Activated CD4-positive, alpha-beta T cell treated with anti-CD3 and anti-CD28 coated beads, Interleukin-2, amount 50 U/mL, for 24 hours (primary cell): ENCODE results near the gene DDX1.
"Not testable (repeated sequence)": the region's sequence is repeated elsewhere in the genome, so short reads cannot be mapped to it uniquely, and the experiment has no call there.

Source experiments
- DNase-seq, 2 donors: peaks; one replicate each; pipeline ENCODE4 v3.0.0-alpha.2; 2020; ENCODE audit warnings: low read depth in 1 of 2, low spot score in 1 of 2

Gene DDX1

DNA sequence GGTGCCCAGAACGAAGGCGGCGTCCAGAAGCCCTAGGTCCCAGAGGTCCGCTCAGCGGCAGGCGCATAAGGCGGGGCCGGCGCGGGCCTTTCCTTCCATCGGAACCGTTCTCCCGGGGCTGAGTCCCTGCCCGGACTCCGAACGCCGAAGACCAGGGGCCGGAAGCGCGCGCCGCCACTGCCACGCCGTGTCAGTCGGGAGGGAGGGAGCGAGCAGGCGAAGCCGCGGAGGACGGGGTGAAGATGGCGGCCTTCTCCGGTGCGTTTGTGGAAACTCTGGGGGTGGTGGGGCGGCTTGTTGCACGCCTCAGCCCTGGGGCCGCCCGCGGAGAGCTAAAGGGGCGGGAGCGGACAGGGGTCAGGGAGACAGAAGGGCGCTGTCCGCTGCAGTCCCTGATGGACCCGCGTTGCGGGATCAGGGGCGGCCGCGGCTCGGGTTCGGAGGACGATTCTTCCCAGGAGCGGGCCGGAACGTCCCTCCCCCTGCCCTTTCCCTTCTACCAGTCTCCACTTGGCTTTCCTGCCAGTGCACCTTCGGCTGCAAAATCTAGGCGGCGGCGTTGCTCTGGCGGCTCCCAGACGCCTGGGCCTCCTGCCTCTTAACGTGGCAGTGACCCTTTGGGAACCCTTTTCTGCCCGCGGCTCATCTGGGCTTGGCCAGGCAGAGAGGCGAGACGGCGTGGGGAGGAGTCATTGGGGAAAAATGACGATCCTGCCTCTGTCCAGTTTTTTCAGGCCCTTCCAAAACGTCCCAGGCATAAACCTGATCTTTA, at the start of gene DDX1:
DDX1 (plus strand) TSS at position 177 of the 772 bp plus-strand sequence; CDS start at position 243, 66 bp downstream.
- peak; percentile 82 to 83 for DNase-seq

DNA sequence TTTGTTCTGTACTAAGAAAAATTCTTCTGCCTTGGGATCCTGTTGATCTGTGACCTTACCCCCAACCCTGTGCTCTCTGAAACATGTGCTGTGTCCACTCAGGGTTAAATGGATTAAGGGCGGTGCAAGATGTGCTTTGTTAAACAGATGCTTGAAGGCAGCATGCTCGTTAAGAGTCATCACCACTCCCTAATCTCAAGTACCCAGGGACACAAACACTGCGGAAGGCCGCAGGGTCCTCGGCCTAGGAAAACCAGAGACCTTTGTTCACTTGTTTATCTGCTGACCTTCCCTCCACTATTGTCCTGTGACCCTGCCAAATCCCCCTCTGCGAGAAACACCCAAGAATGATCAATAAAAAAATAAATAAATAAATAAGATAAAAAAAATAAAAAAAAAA, 49.4 kb upstream of the DDX1 start:
- DNase-seq: not testable (repeated sequence)

DNA sequence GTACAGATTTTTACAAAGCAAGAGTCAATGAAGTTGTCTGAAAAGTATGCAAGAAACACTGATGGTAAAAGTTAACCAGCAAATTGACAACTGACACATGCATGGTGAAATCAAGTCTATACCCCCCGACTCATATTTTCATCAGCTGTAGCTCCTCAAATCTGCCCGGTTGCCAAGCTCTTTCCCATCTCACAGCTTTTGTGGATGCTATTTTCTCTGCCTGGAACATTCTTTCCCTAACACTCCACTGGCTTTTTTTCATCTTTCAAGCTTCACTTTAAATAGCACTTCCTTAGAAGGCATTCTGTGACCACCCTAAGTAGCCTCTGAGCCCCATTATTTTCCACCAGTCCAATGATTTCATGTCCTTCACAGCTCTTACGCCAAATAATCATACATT, 48.6 kb upstream of the DDX1 start:
- DNase-seq: no peak

DNA sequence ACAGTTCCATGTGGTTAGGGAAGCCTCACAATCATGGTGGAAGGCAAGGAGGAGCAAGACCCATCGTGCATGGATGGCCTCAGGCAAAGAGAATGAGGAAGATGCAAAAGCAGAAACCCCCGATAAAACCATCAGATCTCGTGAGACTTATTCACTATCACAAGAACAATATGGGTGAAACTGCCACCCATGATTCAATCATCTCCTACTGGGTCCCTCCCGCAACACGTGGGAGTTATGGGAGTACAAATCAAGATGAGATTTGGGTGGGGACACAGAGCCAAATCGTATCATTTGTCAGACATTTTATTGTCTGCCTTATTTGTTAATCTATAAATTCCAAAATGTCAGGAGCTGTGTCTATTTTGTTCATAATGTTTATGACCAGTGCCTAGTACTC, 48.1 kb upstream of the DDX1 start:
- DNase-seq: no peak

DNA sequence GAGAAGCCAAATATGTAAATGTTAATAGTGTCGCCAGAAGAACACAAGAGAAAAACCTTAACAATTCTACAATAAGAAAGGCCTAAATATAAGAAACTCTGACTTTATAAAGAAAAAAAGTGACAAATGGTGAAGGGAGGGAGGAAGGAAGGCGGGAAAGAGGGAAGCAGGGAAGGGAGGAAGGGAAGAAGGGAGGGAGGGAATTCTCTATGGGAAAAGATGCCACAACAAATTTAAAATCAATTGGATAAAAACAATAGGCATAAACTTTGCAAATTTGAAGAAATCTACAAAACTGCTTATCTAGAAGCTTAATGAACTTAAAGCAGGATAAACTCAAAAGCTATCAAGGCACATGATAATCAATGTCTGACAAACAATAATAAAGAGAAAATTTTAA, 47.4 kb upstream of the DDX1 start:
- no peak for DNase-seq

DNA sequence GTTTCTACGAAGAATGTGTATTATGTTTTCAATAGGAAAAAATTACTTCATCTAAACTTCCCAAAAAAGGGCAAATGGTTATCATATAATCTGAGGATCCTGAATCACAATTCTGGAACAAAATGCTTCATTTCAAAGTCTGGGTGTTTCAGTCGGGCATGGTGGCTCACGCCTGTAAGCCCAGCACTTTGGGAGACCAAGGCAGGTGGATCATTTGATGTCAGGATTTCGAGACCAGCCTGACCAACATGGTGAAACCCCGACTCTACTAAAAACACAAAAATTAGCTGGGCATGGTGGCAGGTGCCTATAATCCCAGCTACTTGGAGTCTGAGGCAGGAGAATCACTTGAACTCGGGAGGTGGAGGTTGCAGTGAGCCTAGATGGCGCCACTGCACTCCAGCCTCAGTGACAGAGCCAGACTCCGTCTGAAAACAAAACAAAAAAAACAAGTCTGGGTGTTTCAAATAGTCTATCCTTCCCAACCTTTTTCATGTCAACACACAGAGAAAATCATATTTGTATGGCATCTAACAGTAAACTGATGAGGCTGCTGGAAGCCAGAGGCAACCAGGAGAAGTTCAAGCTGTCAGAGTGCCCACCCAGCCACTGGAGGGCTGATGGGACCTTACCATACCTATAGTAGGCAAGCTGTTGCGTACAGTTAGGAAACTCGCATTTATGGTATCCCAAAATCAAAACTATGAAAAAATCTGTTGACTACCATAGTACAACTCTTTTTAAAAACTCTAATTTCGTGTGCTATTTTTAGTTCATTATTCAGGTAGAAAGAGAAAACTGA, 45.2 kb upstream of the DDX1 start:
- DNase-seq: no peak

DNA sequence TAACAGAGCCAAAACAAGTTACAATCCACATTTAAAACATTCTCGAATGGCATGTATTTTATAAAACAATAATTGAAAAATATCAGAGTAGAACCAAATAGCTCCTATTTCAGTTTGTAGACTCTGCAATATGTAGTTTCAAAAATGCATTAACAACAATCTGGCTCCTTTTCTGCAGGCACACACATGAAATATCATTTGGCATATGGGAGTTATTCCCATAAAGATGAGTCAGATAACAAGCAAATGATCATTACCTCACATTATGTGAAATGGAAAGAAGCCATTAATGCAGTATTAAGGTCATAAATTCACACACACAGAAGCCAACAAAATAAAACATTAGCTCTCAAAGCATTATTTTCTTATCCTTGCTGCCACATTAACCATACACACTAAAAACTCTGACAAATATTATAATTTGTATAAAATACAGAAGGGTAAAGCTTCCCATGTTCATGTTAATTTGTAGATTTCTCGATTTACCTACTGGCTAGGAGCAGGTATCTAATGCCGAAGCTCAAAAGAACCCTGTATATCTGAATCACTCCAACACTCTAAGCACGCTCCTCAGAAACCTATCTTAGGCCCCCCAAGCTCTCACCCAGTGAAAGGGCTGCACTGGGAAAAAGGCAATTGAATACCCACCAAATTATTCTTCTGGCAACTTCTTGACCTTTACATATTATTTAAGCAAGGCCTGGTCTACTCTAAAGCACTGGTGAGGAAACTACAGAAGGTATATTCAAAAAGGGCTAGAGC, 44.4 kb upstream of the DDX1 start:
- no peak for DNase-seq

DNA sequence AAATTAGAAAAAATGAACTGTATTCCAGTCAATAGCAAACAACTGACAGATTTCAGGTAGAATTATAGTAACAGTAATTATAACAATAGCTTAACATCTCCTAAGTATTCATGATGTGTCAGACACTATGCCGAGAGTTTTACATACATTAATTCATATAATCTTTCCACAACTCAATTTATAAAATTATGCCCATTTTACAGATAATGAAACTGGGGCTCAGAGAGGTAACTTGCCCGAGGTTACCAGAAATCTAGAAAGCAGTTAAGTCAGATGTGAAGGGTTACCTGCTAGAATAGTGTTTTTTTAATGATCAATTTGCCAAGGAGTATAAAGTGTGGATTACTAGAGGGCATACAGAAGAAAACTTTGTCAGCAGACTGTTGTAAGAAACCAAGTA, 42.7 kb upstream of the DDX1 start:
- DNase-seq: no peak

DNA sequence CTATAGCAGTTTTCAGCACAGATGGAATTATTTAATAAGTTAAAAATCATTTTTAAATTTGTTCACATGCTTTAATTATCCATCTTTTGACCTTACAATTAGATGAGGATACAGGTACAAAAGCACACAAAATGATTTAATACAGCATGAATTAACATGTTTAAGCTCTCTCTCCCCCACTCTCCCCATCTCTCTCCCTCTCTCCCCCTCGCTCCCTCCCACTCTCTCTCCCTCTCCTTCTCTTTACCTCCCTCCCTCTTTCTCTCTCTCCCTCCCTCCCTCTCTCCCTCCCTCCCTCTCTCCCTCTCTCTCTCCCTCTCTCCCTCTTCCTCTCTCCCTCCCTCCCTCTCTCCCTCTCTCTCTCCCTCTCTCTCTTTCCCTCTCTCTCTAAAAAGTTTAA, 38.1 kb upstream of the DDX1 start:
- no peak for DNase-seq

DNA sequence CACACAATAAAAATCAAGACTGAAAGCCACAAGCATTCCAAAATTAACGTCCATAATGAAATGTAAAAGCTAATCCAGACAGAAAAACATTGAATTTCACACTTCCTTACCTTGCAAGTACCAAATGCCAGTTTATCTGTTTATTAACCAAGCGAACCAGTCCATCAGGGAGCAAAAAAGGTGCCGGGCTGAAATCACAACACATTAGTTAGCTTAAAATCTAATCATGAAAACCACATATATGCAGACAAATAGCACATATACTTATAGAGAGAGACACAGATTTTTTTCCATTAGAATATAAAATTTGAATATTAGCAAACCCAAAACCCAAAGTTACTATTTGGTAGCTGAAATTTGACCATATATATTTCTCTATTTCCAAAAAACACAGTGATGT, 37.7 kb upstream of the DDX1 start:
- DNase-seq: no peak

DNA sequence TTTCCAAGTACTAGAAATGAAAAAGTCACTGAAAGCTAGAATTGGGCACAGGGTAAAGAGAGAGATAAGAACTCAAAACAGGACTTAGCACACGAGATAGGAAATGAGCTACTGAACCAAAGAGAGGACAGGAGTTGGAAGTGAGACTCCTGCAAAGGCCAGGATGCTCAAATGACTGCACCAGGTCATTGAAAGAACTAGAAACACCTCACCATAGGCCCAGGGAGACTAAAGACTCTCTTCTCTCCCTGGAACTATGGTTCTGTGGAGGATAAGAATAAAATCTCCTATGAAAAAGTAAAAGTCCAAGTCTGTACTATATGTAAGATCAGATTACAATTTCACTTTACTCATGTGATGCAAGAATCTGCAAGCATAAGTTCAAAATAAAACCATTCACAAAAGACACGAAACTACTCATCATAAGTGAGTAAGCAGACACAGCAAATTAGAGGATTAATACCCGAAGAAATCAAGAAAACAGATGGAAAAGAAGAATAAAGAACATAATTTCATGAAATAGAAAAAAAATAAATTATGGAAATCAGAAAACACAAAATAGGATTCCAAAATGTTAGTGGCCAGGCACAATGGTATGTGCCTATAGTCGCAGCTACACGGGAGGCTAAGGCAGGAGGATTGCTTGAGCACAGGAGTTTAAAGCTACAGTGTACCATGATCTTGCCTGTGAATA, 37.0 kb upstream of the DDX1 start:
- DNase-seq: no peak

DNA sequence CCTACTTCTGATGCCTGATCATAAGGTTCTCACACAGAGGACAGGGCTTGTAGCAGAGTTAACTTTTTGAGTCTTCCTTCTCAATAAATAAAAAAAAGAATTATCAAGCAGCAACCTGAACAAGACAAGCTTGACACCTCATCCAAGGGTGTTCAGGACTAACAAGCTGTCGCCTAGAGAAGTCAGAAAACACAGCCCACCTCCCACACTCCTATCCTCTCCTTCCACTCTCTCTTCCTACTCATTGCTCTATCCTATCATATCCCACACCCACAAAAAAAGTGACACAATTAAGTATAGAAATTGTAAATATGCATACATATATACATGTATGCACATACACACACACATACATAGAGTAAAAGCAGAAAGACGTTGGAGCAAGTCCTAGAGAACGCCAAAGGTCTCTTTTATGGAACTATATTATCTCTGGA, 35.9 kb upstream of the DDX1 start:
- no peak for DNase-seq

DNA sequence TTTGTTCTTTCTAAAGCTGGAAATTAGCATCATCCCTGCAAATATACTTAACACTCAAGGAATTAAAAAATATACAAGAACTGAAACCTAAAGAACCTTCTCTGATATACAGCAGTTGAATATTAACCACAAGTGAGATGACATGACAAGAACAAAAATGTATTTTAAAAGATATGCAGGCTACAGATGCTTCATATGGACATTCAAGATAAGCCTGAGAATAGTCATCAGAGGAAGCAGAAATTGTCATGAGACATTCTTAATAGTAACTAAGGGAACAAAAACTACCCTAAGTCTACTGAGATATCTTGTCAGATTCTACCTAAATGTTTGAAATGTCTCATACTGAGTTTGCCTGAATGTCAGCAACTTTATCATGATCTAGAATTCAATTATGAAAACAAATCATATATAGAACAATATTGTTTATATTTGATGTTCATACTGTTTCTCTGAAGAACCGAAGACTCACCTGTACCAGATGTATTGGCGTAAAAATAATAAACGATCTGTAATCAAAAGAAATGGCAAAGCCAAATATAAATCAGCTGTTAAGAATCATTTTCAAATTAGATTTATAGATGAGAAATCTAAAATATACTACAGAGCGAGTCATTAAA, 35.2 kb upstream of the DDX1 start:
- DNase-seq: no peak

DNA sequence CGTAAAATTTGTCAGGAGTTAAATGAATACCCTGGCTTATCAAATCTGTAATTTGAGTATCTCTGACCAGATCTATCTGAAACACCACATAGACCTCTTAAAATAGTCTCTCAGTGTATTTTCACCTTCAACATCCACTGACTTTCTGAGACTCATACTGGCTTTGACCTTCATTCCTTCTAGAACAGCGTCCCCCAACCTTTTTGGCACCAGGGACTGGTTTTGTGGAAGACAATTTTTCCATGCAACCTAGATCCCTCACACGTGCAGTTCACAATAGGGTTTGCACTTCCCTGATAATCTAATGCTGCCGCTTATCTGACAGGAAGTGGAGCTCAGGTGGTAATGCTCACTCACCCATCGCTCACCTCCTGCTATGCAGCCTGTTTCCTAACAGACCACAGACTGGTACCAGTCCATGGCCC, 33.8 kb upstream of the DDX1 start:
- no peak for DNase-seq

DNA sequence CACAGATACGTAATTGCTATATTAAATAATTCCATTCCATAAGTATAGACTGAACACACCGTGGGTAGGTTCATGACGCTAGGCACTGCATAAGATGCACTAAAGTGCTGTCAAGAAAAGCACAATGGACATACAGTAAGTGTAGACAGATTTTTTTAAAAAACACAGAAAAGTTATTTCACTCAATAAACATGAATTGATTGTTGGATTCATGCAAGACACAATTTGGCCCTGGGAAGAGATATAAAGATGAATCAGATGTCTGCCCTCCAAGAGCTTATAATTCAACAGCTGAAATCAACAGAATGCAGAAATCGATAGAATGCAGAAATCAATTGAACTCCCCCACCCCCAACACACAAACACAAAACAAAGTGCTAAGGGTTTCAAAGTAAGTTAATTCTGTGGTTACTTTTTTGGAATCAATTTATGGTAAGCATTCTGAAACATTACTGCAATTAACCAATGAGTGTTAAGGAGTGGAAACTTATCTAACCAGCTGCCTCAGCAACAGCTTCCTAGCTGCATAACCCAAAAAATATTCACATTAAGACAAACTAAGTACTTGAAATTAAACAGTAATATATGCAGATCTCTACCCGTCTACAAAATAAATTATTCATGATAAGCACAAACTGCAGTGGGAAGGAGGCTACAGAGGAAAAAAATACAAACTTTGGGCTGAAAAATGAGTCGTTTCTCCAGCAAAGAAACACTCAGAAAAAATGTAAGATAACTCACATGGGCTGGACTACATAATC, 32.1 kb upstream of the DDX1 start:
- no peak for DNase-seq

DNA sequence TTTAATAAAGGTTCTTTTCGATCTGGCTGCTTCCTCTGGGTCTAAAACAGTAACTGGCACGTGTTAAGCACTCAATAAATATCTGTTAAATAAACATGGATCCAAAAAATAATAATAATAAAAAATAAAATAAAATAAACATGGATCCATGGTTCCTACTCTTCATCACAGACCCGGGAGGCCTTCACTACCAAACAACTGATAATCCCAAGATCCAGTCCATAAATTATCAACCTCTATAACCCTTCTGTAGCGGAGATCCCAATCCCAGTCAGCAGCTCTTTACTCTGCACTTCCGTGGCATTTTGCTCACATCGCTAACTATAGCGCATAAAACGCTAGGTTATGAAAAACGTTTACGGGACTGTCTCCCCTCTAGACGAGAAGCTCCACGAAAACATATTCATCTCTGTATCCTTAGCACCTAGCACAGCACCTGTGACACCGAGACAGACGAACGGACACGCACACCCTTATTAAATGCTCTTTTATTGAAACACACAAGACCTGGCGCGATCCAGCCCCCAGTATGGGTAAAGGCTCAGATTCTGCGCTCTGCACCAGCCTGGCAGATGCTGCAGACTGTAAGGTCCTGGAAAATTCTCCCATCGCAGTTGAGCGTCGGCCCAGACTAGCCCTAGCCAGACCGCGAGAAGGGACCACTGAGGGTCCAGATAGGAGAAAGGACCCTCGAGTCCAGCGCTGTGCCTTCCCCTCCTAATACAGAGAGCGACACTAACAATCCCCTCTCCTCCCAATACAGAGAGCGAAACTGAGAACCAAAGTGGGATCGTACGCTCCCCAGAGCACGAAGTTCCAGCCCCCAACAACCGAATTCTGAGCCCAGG, 31.3 kb upstream of the DDX1 start:
- no peak for DNase-seq

DNA sequence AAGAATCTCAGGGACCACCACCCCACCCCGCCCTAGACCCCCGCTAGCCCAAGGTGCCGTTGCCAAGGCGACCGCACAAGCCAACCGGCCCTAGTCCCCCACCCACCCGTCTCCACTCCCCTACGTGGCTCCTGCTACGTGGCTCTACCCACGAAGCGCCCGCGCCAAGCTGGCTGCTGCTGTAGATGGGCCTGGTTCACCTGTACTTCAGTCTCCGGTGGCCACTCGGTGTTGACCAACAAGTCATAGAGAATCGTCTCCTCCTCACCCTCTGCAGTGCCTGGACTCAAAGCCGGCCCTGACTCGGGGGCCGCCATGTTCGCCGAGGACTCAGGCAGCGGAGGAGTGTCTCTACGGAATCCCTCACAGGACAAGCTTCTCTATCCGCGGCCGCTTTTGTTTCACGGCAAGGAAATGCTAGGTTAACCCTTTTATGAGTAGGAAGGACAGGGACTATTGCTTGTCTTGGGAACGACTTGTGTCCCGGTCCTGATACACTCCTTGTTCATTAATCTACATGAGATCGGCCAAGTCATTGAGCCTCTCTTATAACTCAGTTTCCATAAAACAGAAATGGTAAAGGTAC, 30.6 kb upstream of the DDX1 start, which contains the start of gene NBAS:
NBAS (minus strand) TSS at position 347 of the 586 bp plus-strand sequence; CDS start at position 317, 30 bp downstream.
- peak; percentile 55 to 76 for DNase-seq

DNA sequence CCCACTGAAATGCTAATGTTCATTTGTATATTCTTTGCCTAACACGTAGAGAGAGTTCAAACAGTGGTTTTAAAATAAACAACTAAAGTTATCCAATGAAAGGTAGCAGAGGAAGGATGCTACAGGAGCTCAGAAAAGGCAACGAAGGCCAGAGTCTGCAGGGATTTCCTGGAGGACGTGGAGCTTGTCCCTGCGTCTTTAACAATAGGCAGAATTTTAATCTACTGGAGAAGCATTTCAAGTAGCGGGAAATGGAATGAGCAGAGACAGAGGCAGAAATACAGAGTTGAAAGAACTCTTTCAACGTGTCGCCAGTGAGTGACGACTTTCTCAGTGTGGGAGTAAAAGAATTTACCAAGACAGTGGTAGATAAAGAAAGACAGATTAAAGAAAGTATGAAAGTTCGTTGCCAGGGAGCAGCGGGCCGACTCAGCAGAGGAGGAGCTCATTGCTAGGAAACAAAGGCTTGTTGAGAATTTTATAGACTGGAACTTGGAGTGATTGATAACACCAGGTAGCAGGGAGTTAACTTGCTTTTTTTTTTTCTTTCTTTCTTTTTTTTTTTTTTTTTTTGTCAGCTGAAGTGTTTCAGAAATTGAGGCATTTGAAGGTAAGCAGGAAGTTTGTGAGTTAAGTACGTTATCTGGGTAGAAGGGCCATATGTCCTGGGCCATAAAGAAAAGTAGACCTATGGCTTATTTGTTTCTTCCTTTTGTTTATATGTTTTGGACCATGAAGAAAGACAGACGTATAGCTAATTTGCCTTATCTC, 29.9 kb upstream of the DDX1 start:
- peak in 1 of 2 donors; percentile 28 for DNase-seq
